ENCODE results near the gene AGFG1.
"Not testable (repeated sequence)": the region's sequence is repeated elsewhere in the genome, so short reads cannot be mapped to it uniquely, and the experiment has no call there.

Gene AGFG1

DNA sequence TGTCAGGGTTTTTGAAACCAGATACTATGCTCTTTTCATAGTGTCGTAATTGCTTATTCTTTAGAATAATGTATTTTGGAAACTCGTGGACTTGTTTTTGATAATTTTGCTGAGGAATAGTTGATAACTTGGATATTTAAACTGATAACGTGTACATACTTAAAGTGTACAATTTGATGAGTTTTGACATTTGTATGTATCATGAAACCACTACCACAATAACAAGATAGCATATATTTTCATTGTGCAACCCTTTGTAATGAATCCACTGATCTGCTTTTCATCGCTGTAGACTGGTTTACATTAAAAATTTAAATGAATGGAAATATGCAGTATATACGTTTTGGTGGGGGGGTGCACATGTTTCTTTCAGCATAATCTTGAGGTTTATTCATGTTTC, 45.8 kb downstream of the AGFG1 start:
- Histone ChIP-seq H3K4me1 (ENCODE audit: control insufficient read depth in 1 of 2, insufficient read depth in 2 of 2, low read length in 2 of 2) (peaks cover 3 to 41% of the 10 kb centered on the region in 2 donors), H3K4me3 (ENCODE audit: low read depth in 1 of 2, low read length in 2 of 2) (no peak overlapping the region), H3K27me3 (ENCODE audit: low read depth, low read length) (no peaks in the 10 kb centered on the region), H3K36me3 (ENCODE audit: control insufficient read depth in 1 of 2, insufficient read depth in 2 of 2, low read length in 2 of 2) (no peaks in the 10 kb centered on the region), H3K9me3 (ENCODE audit: control insufficient read depth in 1 of 2, low read length in 2 of 2) (no peaks in the 10 kb centered on the region), H3K27ac (ENCODE audit: low read length) (no peak overlapping the region)

DNA sequence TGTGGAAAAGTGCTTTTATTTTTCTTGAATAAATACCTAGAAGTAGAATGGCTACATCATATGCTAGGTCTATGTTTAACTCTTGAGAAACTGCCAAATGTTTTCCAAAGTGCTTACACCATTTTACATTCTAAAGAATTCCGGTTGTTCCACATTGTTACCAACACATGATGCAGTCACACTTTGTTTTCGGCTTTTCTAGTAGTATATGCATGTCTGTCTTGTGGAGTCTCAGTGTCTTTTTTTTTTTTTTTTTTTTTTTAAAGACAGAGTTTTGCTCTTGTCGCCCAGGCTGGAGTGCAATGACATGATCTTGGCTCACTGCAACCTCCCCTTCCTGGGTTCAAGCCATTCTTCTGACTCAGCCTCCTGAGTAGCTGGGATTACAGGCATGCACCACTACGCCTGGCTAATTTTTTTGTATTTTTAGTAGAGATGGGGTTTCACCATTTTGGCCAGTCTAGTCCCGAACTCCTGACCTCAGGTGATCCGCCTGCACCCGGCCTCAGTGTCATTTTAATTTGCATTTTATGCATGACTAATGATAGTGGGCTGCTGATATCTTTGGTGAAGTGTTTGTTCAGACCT, 46.4 kb downstream of the AGFG1 start:
- H3K4me1 ChIP-seq (ENCODE audit: control insufficient read depth in 1 of 2, insufficient read depth in 2 of 2, low read length in 2 of 2), result peaks cover 3 to 34% of the 10 kb centered on the region in 2 donors
- H3K27ac ChIP-seq (ENCODE audit: low read length); H3K27me3 ChIP-seq (ENCODE audit: low read depth, low read length): not testable (repeated sequence)

DNA sequence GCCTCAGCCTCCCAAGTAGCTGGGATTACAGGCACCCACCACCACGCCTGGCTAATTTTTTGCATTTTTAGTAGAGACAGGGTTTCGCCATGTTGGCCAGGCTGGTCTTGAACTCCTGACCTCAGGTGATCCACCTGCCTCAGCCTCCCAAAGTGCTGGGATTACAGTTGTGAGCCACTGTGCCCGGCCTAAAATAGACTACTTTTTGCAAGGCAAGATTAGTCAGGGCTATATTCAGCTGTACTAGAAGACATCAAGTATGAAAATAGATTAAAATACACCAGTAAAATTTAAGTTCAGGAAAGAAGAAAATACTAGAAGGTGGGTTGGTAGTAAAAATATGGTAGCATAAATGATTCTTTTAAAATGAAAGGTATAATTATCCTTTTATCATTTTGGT, 49.2 kb downstream of the AGFG1 start:
- not testable (repeated sequence) for H3K4me3 ChIP-seq (ENCODE audit: low read depth in 1 of 2, low read length in 2 of 2); H3K27me3 ChIP-seq (ENCODE audit: low read depth, low read length); H3K9me3 ChIP-seq (ENCODE audit: control insufficient read depth in 1 of 2, low read length in 2 of 2); H3K27ac ChIP-seq (ENCODE audit: low read length)
- Histone ChIP-seq H3K4me1 (ENCODE audit: control insufficient read depth in 1 of 2, insufficient read depth in 2 of 2, low read length in 2 of 2) (peaks cover 2 to 26% of the 10 kb centered on the region in 2 donors), H3K36me3 (ENCODE audit: control insufficient read depth in 1 of 2, insufficient read depth in 2 of 2, low read length in 2 of 2) (peaks cover 15 to 19% of the 10 kb centered on the region in 2 donors)

More for the DNA sequence above, 46.4 kb downstream of the AGFG1 start:
- H3K4me3 ChIP-seq (ENCODE audit: low read depth in 1 of 2, low read length in 2 of 2); H3K9me3 ChIP-seq (ENCODE audit: control insufficient read depth in 1 of 2, low read length in 2 of 2); H3K36me3 ChIP-seq (ENCODE audit: control insufficient read depth in 1 of 2, insufficient read depth in 2 of 2, low read length in 2 of 2): not testable (repeated sequence)

- no peaks in the 10 kb centered on the region for H3K4me1 ChIP-seq (ENCODE audit: control insufficient read depth in 1 of 2, insufficient read depth in 2 of 2, low read length in 2 of 2)
- no peak overlapping the region for H3K27ac ChIP-seq (ENCODE audit: low read length)
- H3K36me3 ChIP-seq (ENCODE audit: control insufficient read depth in 1 of 2, insufficient read depth in 2 of 2, low read length in 2 of 2), result peaks cover 20 to 29% of the 10 kb centered on the region in 2 donors
- H3K9me3 ChIP-seq (ENCODE audit: control insufficient read depth in 1 of 2, low read length in 2 of 2), result no peaks in the 10 kb centered on the region
- no peak overlapping the region for H3K4me3 ChIP-seq (ENCODE audit: low read depth in 1 of 2, low read length in 2 of 2)
- no peaks in the 10 kb centered on the region for H3K27me3 ChIP-seq (ENCODE audit: low read depth, low read length)
Measured at GRCh38 chr2:227524665-227525064, 52.7 kb downstream of the AGFG1 start.

- Histone ChIP-seq H3K4me3 (ENCODE audit: low read depth in 1 of 2, low read length in 2 of 2) (no peak overlapping the region), H3K27me3 (ENCODE audit: low read depth, low read length) (no peaks in the 10 kb centered on the region), H3K4me1 (ENCODE audit: control insufficient read depth in 1 of 2, insufficient read depth in 2 of 2, low read length in 2 of 2) (no peaks in the 10 kb centered on the region), H3K36me3 (ENCODE audit: control insufficient read depth in 1 of 2, insufficient read depth in 2 of 2, low read length in 2 of 2) (peaks cover 29 to 34% of the 10 kb centered on the region in 2 donors), H3K27ac (ENCODE audit: low read length) (no peak overlapping the region), H3K9me3 (ENCODE audit: control insufficient read depth in 1 of 2, low read length in 2 of 2) (no peaks in the 10 kb centered on the region)
Measured at GRCh38 chr2:227527351-227527750, 55.4 kb downstream of the AGFG1 start.

DNA sequence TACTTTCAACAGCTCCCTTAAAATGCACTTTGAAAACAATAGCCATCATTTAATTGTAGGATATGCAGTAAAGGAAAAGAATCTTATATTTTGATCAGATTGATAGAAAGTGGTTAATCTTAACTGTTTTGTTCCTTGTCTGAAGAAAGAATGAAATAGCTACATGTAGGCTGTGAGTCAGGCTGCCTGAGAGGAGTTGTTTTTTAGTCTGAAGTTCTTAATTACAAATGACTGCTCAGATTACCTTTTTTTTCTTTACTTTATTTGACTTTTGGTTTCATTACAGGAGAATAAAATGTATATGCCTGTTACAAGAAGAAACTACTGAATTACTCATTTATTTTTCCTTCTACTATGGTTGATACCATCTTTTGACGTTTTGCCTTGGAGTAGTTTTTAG, 56.8 kb downstream of the AGFG1 start:
- Histone ChIP-seq H3K4me3 (ENCODE audit: low read depth in 1 of 2, low read length in 2 of 2) (no peak overlapping the region), H3K36me3 (ENCODE audit: control insufficient read depth in 1 of 2, insufficient read depth in 2 of 2, low read length in 2 of 2) (peaks cover 38 to 44% of the 10 kb centered on the region in 2 donors), H3K9me3 (ENCODE audit: control insufficient read depth in 1 of 2, low read length in 2 of 2) (no peaks in the 10 kb centered on the region), H3K27me3 (ENCODE audit: low read depth, low read length) (no peaks in the 10 kb centered on the region), H3K27ac (ENCODE audit: low read length) (no peak overlapping the region), H3K4me1 (ENCODE audit: control insufficient read depth in 1 of 2, insufficient read depth in 2 of 2, low read length in 2 of 2) (no peaks in the 10 kb centered on the region)

DNA sequence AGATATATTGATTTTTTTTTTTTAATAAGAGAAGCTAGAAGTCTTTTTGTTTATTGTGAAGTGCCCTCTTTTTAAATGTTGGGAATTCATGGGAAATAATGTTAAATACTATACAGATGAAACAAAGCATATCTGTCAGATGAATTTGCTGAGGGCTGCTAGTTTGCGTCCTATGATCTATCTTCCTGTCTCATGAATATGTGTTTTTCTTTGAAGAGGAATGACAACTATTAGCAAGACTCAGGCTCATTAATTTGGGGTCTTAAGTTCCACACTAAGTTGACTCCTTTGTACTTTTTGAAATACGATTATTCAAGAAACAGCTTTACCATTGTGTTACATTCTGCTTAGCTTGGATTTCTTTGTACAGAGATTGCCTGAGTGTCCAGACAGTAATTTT, 57.9 kb downstream of the AGFG1 start:
- Histone ChIP-seq H3K36me3 (ENCODE audit: control insufficient read depth in 1 of 2, insufficient read depth in 2 of 2, low read length in 2 of 2) (peaks cover 45 to 46% of the 10 kb centered on the region in 2 donors), H3K27me3 (ENCODE audit: low read depth, low read length) (no peaks in the 10 kb centered on the region), H3K27ac (ENCODE audit: low read length) (no peak overlapping the region), H3K4me1 (ENCODE audit: control insufficient read depth in 1 of 2, insufficient read depth in 2 of 2, low read length in 2 of 2) (no peaks in the 10 kb centered on the region), H3K4me3 (ENCODE audit: low read depth in 1 of 2, low read length in 2 of 2) (no peak overlapping the region), H3K9me3 (ENCODE audit: control insufficient read depth in 1 of 2, low read length in 2 of 2) (no peaks in the 10 kb centered on the region)

- Histone ChIP-seq H3K4me3 (ENCODE audit: low read depth in 1 of 2, low read length in 2 of 2) (no peak overlapping the region), H3K27me3 (ENCODE audit: low read depth, low read length) (no peaks in the 10 kb centered on the region), H3K27ac (ENCODE audit: low read length) (no peak overlapping the region), H3K4me1 (ENCODE audit: control insufficient read depth in 1 of 2, insufficient read depth in 2 of 2, low read length in 2 of 2) (no peaks in the 10 kb centered on the region), H3K36me3 (ENCODE audit: control insufficient read depth in 1 of 2, insufficient read depth in 2 of 2, low read length in 2 of 2) (peaks cover 53 to 56% of the 10 kb centered on the region in 2 donors), H3K9me3 (ENCODE audit: control insufficient read depth in 1 of 2, low read length in 2 of 2) (no peaks in the 10 kb centered on the region)
Measured at GRCh38 chr2:227534714-227535113, 62.8 kb downstream of the AGFG1 start.

GRCh38 chr2:227536445-227536844, 64.5 kb downstream of the AGFG1 start:
- no peaks in the 10 kb centered on the region for H3K4me1 ChIP-seq (ENCODE audit: control insufficient read depth in 1 of 2, insufficient read depth in 2 of 2, low read length in 2 of 2)
- H3K27ac ChIP-seq (ENCODE audit: low read length), result no peak overlapping the region
- H3K9me3 ChIP-seq (ENCODE audit: control insufficient read depth in 1 of 2, low read length in 2 of 2), result no peaks in the 10 kb centered on the region
- no peaks in the 10 kb centered on the region for H3K27me3 ChIP-seq (ENCODE audit: low read depth, low read length)
- peaks cover 48 to 50% of the 10 kb centered on the region in 2 donors for H3K36me3 ChIP-seq (ENCODE audit: control insufficient read depth in 1 of 2, insufficient read depth in 2 of 2, low read length in 2 of 2)
- no peak overlapping the region for H3K4me3 ChIP-seq (ENCODE audit: low read depth in 1 of 2, low read length in 2 of 2)

GRCh38 chr2:227539465-227539956, 67.6 kb downstream of the AGFG1 start:
- peaks cover 30 to 33% of the 10 kb centered on the region in 2 donors for H3K36me3 ChIP-seq (ENCODE audit: control insufficient read depth in 1 of 2, insufficient read depth in 2 of 2, low read length in 2 of 2)
- H3K27me3 ChIP-seq (ENCODE audit: low read depth, low read length), result no peaks in the 10 kb centered on the region
- no peak overlapping the region for H3K27ac ChIP-seq (ENCODE audit: low read length)
- H3K4me3 ChIP-seq (ENCODE audit: low read depth in 1 of 2, low read length in 2 of 2), result no peak overlapping the region
- H3K9me3 ChIP-seq (ENCODE audit: control insufficient read depth in 1 of 2, low read length in 2 of 2), result no peaks in the 10 kb centered on the region
- no peaks in the 10 kb centered on the region for H3K4me1 ChIP-seq (ENCODE audit: control insufficient read depth in 1 of 2, insufficient read depth in 2 of 2, low read length in 2 of 2)

- peaks cover 22 to 31% of the 10 kb centered on the region in 2 donors for H3K36me3 ChIP-seq (ENCODE audit: control insufficient read depth in 1 of 2, insufficient read depth in 2 of 2, low read length in 2 of 2)
- H3K27me3 ChIP-seq (ENCODE audit: low read depth, low read length); H3K4me1 ChIP-seq (ENCODE audit: control insufficient read depth in 1 of 2, insufficient read depth in 2 of 2, low read length in 2 of 2); H3K27ac ChIP-seq (ENCODE audit: low read length); H3K4me3 ChIP-seq (ENCODE audit: low read depth in 1 of 2, low read length in 2 of 2); H3K9me3 ChIP-seq (ENCODE audit: control insufficient read depth in 1 of 2, low read length in 2 of 2): not testable (repeated sequence)
Measured at GRCh38 chr2:227540352-227540751, 68.4 kb downstream of the AGFG1 start.

- no peaks in the 10 kb centered on the region for H3K9me3 ChIP-seq (ENCODE audit: control insufficient read depth in 1 of 2, low read length in 2 of 2)
- peaks cover 11 to 19% of the 10 kb centered on the region in 2 donors for H3K36me3 ChIP-seq (ENCODE audit: control insufficient read depth in 1 of 2, insufficient read depth in 2 of 2, low read length in 2 of 2)
- H3K4me1 ChIP-seq (ENCODE audit: control insufficient read depth in 1 of 2, insufficient read depth in 2 of 2, low read length in 2 of 2), result no peaks in the 10 kb centered on the region
- H3K27ac ChIP-seq (ENCODE audit: low read length), result no peak overlapping the region
- H3K27me3 ChIP-seq (ENCODE audit: low read depth, low read length), result no peaks in the 10 kb centered on the region
- H3K4me3 ChIP-seq (ENCODE audit: low read depth in 1 of 2, low read length in 2 of 2), result no peak overlapping the region
Measured at GRCh38 chr2:227545990-227546389, 74.0 kb downstream of the AGFG1 start.
